RPMI7951 (cell line): ENCODE measurements around the gene PODXL. TPM values are rescaled to one million over a fixed set of nuclear protein-coding genes. Genes with fewer than 3 reads are reported as not detected.
A peak's percentile ranks its signal among the peaks of the same experiment; 100 is the strongest.

Experiments used
- DNase-seq: peaks from one replicate; pipeline ENCODE4 v3.0.0-alpha.2; 2012; ENCODE audit warnings: low read depth
- total RNA-seq: library from RNA; depleted of rRNA; stranded (reverse); fragments of >200 nt; shearing (Covaris generic); gene quantifications from 2 replicates; pipeline ENCODE4 v1.2.3, GENCODE V29; 2014; rRNA removed

The PODXL gene
- 48.2 and 49.0 TPM in 2 replicates for total RNA-seq

DNA sequence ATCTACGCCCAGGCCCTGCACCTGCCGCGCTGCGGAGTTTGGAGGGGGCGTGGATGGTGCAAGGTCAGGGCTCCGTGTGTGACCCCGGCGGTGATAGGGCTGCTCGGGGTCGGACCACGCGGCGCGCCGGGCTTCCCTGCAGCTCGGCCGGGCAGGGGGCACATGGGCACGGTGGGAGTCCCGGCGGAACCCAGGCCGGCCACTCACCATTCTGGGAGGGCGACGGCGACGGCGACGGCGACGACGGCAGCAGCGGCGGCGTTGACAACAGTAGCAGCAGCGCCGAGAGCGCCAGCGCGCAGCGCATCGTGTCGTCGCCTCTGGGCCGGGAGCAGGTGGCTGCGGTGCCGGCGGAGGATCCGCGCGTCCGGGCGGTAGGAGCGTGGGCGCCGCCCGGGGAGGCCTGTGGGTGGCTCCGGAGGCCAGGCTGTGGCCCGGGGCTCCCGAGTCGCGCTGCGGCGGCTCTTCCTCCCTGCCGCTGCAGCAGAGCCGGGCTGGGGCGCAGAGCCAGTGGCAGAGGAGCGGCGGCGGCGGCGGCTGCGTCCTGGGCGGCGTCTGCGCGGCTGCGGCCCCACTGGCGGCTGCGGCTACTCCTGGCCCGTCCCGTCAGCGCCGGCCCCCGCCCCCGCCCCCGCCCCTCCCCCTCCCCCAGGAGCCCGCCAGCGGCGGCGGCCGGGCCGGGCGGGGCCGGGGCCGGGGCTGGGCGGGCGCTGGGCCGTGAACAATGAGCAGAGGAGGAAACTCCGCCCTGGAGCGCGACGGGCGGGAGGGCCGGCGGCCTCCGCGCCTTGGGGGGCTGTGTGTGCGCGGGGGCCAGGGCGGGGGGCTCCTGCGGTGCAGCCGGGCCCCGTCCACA, at the start of gene PODXL:
Gene PODXL, minus strand, starts transcription at position 576 of the 856 bp plus-strand sequence. Its CDS starts 269 bp downstream, at position 307.
- peak; percentile 84 for DNase-seq

DNA sequence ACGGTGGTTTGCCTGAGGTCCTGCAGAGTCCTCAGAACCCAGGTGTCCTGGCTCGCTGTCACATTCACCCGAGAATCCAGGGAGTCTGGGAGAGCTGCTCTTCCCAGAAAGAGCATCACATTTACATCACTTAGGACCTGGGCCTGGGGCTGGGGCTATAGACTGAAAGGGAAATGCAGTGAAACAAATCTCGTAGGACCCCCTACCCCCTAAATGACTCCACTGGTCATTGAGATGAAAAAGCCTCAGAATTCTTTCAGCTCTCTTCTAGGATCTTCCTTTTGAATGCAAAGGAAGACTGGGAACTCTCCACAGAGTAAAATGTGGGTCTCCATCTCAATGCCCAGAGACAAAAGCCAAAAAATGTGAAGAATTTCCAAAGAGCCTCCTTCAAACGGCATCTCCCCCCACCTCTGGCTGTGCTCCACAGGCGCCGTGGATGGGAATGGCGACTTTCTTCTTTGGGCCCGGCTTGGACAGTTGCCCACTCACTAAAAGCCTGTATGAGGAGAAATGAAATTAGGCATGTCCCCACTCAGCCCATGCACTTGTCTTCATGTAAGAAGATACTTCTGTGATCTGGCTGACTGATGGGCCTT, 49.0 kb upstream of the PODXL start:
- DNase-seq = no peak

DNA sequence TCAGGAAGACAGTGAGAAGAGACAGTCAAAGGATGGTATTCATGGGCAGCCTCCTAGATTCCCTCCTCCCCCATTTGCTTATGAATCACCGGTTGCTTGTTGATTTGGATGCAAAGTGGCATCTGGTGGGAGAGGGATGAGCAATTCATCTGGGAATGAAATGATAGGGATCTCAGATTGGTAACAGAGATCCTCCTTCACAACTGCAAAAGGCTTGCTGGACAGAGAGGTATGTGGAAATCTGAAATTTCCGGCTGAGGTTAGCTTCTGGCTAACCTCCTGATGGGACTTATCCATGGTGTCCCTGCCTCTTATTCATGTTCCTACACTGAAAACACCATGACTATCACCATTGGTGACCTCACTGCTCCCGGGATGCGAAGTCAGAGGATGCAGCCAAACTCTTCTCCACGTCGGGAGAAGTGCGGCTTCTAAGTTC, 48.4 kb upstream of the PODXL start:
- DNase-seq = peak; percentile 100

DNA sequence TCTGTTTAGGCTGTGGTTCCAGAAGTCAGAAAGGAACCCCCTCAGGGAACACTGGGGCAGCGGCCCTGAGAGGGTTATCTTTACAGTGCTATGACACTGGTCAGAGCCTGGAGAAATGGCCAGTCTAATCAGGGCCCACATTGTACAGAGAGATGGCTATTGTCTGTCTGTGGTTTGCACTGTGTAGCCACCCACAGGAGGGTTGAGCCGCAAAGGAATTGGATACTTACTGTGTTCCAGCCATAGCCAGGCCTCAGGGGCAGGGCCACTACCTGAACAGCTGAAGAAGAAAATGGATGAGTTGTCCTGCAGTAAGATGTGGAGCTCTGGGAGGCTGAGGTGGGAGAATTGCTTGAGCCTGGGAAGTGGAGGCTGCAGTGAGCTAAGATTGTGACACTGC, 47.5 kb upstream of the PODXL start:
- peak; percentile 95 for DNase-seq

DNA sequence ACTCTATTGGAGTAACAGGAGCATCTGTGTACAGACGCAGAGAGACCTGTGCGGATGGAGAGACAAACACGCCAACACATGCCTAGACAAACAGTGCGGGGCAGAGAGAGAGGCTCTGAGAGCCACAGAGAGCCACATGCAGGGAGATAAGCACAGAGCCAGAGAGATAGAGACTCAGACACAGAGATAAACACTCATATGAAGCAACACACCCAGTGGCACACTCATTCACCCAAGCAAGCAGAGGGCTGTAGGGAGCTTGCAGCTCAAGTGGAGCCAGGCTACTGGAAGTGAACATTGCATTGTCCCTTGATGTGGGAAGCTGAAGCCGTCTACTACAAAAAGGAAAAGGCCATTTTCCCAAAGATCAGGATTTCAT, 46.6 kb upstream of the PODXL start:
- DNase-seq = no peak

DNA sequence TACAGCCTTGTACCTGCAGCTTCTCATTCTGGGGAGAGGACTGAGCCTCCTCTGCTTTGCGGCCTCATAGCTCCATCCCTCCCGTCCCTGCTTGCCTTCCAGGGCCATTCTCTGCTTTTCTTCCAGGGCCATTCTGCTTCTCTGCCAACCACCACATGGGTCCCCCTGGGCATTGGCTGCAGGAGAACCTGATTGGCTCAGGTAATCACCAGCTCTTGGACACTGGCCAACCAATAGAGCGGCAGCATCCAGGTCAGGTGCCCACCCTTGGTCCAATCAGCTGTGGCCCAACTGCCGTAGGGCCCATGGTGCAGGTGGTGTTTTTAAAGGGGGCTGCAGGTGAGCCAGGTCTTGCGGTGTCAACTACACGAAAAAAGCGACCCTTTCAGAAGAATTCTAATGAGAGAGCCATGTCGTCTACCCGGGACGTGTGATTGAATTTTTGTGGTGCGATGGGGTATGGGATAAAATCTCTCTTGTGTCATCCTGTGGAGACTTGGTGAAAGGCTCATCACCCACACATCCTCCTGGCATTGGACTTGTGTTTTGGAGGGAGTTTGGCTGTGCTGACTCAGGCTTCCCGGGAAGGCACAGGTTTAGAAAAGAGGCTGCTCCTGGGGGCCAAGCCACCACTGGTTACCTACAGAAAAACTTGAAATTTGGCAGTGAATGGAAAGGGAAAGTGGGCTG, 46.0 kb upstream of the PODXL start:
- DNase-seq = peak; percentile 76

DNA sequence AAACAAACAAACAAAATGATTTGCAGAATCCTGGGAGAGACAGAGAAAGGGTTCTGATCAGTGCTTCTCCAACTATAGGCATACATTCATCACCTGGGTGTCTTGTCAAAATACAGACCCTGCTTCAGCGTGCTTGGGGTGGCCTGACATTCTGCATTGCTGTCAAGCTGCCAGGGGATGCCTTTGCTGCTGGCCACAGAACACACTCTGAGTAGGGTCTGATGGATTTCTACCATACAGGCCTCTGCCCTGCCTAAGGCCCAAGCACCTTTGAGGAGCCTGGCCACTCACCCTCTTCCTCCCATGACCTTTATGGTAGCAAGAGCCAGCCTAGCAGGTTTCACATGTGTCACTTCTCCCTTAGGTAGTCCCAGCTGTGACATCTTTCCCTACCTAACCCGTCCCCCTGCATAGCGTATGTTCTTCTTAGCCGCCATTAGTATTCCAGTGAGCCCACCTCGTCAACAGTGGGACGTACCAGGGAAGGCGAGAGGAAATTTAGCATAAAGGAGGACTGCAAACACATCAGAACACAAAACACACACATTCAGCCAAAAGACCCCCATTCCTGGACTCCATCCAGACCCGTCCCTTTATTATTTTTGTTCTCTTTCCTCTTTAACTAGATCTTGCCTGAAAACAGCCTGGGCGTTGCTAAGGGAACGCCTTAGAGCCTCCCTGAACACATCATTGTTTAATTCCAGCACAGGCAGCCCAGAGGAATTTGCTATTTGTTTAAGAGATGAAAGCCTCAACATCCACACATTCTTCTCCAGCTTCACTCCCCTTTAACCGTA, 43.9 kb upstream of the PODXL start:
- peak; percentile 36 for DNase-seq

DNA sequence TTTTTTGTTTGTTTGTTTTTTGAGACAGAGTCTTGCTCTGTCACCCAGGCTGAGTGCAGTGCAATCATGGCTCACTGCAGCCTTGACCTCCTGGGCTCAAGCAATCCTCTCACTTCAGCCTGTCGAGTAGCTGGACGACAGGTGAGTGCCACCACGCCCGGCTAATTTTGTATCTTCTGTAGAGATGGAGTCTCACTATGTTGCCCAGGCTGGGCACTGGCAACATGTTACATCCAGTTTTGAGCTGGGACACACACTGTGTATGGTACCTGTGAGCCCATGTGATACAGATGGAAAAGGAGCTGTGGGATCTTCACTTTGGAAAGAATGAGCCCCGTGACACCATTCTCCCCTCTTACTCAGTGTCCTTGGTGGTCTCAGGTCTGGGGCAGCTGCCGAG, 40.4 kb upstream of the PODXL start:
- no peak for DNase-seq

DNA sequence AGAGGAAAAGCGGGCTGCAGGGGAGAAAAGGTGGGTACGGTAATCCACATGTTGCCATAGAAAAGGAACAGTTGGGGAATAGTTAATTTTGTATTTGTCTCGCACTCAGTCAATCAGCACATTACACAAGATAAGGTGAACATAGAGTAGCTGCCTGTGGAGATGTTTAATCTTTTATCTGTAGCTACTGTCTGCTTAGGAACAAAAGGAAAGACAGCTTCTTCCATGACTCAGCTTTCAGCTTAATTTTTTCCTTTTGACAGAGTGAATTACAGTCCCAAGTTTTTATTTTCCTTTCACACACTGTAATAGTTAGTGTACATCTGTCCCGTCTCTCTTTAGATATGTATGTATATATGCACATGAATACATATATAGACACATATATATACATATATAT, 39.3 kb upstream of the PODXL start:
- no peak for DNase-seq

DNA sequence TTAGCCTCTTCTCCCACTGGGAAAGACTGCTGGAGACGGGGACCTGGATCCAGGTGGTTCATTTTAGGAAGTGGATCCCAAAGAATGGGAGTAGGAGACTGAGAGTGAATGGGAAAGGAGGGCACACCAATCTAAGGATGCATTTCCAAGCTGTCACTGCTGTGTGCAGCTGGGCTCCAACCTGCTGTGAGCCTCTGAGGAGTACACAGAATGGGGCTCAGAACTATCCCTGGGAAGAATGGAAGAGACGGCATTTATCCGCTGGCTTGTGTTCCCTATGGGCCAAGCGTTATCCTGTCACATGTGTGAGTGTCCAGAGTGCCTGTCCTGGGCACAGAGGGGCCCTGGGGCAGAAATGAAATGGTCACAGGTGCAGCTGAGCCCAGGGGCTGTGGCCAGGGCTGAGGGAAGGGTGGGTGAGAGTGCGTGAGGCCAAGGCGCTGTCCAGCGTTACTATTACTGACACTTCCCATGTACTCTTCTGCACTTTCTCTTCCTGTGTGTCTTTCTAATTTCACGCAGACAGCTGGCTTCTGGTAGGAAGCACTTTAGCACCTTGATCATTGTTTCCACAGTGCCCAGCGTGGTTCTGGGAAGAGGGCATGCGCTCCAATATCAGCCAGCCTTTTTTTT, 35.4 kb upstream of the PODXL start:
- peak; percentile 35 for DNase-seq

DNA sequence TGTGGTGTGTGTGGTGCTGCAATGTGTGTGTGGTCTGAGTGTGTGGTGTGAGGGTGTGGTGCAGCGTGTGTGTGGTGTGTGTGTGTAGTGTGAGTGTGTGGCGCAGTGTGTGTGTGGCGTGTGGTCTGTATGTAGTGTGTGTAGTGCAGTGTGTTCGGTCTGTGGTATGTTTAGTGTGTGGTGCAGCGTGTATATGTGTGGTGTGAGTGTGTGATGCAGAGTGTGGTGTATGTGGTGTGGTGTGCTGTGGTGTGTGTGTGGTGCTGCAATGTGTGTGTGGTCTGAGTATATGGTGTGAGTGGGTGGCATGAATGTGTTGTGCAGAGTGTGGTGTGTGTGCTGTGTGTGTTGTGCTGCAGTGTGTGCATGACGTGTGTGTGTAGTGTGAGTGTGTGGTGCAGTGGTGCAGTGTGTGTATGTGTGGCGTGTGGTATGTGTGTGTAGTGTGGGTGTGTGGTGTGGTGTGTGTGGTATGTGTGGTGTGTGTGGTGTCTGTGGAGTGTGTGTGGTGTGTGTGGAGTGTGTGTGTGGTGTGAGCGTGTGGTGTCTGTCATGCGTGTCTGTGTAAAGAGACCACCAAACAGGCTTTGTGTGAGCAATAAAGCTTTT, 31.0 kb upstream of the PODXL start:
- DNase-seq = no peak

DNA sequence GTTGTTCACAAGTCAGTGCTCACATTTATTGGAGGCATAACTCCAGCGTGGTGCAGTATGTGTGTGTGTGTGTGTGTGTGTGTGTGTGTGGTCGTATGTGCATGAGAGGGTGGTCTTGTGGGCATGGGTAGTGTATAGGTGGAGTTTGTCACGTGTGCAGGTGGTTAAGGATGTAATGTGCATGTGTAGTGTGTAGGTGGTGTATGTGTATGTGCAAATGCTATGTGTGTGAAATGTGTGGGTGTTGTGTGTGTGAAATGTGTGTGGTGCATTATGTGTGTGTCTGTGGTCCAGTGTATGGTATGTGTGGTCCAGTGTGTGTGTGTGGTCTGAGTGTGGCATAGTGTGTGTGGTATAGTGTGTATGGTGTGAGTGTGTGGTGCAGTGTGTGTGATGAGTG, 30.3 kb upstream of the PODXL start:
- DNase-seq = no peak

DNA sequence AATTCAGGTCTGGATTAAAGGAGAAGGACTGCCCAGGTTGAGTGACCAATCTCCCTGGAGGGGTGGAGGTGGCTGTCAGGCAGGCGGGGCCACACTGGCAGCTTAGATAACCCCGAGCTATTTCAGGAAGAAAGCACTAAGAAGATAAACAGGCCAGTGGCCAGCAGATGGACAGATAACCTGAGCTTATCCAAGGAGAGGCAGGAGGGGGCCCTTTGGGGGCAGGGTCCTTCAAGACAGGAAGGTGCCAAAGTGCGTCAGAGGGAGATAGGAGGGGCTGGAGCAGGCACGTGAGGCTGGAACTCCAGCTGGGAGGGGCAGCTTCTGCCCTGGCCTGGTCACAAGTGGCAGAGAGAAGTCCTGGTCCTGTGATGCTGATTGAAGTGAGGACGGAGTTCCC, 29.8 kb upstream of the PODXL start:
- peak; percentile 62 for DNase-seq

DNA sequence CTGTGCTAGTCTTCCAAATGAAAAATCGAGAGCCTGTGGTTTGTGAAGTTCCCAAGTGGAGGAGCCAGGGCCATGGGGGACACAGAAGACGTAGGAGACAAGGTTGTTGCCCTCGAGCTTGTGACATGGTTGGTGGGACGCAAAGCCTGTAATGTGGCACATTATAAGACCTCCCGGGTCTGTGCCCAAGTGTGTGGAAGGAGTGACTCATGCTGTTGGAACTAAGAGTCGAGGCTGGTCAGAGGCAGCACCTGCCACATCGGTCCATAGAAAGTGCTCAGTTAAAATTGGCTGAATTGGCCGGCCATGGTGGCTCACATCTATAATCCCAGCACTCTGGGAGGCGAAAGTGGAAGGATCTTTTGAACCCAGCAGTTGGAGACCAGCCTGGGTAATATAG, 27.0 kb upstream of the PODXL start:
- DNase-seq = peak; percentile 82

DNA sequence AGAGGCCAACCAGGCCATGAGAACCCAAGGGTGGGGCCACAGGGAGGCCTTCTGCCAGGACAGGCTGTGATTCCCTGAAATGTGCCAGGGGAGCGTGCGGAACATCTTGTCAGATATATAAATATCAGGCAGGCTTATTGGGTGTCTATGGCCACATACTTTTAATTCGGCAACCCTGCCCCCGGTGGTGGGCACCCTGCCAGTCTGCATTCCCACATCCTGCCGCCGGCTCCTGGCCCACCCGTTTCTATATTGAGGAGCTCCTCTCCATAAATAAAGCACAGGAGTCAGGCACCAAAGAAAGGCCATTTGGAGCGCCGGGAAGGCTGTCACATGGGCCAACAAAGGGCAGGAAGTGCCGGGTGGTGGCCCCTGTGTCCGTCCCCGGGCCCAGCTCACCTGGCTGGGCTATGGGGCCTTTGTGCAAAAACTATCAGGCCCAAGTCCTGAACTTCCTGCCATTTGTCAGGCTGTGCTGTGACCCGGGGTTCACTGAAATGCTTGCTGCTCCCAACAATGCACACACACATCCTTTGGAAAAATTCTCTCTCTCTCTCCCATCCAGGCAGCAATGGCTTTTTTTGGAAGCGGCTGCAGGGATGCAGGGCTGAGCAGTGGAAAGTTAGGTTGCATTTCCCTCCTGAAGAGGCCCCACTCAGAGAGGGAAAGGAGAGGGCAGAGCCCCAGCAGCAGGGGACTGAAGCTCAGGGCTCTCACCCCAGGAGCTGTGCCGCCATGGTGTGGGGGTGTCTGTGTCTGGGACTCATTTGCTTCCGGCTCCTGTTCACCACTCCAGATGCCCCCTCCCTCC, 25.0 kb upstream of the PODXL start:
- peak; percentile 74 for DNase-seq

DNA sequence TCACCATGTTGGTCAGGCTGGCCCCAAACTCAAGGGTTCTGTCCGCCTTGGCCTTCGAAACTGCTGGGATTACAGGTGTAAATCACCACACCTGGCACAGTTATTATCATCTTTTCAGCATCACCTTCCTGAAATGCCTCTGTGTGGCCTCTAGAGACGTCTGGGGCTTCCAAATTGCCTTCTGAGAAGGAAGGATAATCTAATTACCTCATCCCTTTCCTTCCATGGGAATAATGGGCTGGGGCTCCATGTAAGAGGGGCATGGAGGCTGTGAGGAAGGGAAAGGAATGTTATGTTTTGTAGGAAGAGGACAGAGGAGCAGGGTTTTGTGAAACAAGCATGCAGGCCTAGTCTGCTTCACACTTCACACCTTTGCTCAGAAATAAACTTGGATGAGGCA, 22.2 kb upstream of the PODXL start:
- no peak for DNase-seq

DNA sequence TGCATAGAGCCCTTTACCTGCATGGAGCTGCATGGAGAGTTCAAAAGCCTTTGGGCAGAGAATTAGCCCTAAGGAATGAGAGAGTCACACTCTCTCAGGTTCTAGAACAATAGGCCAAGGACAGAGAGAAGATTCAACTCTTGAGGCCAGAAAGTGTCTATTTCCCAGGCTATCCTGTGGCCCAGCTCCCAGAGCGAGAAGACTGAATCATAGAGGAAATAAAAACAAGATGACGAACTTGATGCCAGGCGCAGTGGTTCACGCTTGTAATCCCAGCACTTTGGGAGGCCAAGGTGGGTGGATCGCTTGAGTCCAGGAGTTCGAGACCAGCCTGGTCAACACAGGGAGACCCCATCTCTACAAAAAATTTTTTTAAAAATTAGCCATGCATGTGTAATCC, 18.3 kb upstream of the PODXL start:
- peak; percentile 84 for DNase-seq

DNA sequence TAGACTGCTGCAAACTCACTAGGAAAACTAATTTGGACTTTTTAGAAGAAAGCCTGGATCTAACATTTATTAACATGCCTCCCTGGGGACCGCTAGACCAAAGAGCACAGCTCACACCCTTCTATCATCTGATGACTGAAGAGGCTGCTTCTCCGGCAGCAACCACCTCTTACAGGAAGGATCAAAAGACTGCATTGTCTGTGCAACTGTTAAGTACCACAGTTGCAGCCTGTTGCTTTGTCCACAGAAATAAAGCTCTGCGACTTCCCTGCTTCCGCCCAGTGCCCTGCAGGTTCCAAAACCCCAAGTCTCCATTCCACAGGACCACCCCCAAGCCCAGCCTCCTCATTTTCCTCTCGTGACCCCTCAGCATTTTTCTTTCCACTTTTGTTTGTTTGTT, 14.0 kb upstream of the PODXL start:
- no peak for DNase-seq

DNA sequence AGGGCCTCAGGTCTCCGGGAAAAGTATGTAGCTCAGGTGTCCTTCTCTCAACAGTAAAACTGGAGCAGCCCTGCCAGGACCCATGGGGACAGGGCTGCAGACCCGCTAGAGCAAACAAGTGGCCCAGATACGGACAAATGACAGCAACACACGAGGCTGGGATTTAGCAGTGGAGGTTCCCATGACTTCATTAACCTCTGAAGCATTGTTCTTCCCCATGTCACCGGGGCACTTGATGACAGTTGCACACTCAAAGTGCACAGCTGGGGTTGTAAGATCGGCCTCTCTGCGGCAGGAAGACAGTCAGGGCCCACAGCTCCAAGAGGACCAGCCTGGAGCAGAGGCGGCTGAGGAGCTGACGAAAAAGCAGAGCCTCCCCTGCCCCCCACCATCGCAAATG, 12.5 kb upstream of the PODXL start:
- DNase-seq = no peak

DNA sequence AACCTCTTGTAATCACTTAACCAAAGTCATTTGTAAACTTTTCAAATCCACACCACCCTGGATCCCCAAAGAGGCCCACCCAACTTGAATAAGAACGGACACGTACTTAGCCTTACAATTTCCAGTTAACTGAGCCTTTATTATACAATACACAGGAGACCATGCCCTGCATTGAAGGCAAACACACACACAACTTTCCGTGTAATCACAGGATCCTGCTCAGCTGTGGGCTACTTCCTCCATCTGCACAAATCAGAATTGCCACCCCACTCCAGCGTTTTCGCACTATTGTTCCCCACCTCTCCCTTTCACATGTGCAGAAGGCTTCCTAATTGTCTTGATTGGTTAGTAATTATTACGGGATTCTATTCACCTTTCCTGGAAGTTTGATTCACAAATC, 12.1 kb upstream of the PODXL start:
- no peak for DNase-seq
